ENCODE measurements around the gene VSTM2L.
"Not testable (repeated sequence)": the region's sequence is repeated elsewhere in the genome, so short reads cannot be mapped to it uniquely, and the experiment has no call there.

The VSTM2L gene

DNA sequence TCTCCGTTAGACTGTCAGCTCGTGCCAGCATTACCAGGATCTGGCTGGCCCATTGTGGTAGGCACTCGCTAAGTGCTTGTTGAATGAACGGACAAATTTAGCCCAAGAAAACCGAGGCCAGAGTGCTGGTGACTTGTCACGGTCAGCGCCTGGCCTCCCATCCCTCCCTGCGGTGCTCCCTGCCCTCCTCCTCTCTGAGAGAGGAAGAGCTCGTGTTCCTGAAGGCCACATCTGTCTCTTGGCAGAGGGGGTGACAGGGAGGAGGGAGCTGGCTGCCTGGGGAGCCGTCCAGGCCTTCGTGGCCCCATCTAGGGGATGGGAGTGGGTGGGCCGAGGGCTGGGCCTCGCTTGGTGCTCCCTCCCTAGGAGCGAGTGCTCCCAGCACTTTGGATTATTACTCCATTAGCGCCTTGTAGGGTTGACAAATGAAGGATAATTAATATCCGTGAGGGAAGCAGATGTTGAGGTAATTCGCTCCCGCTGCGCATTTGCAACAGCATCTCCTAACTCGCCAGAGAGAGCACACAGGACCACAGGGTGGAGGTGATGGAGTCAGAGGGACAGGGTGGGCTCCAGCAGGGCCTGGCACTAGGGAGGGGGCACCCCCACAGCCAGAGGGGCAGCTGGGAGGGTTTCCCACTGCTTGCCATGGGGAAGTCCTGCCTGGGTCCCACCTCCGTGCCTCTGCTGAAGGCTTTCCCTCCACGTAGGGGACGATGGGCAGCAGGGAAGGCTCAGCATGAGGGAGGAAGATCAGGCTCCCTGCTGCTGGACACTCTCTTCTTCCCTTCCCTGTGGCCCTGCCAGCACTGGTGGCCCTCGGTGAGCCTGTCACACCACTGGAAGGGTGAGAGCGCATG, 37.0 kb downstream of the VSTM2L start:
- DNase-seq, result no peak

DNA sequence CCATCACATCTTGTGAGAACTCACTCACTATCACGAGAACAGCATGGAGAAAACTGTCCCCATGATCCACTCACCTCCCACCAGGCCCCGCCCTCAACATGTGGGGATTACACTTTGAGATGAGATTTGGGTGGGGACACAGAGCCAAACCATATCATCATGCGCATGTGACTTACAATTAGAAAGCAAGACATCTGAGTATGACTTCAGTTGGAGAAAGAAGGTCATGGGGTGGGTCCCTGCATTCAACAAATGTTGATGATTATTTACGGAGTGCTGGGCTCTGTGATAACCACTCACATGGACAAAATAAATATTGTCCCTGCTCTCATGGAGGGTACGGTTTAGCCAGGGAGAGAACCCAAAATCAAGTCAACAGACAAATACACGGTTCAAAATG, 37.9 kb downstream of the VSTM2L start:
- no peak for DNase-seq

DNA sequence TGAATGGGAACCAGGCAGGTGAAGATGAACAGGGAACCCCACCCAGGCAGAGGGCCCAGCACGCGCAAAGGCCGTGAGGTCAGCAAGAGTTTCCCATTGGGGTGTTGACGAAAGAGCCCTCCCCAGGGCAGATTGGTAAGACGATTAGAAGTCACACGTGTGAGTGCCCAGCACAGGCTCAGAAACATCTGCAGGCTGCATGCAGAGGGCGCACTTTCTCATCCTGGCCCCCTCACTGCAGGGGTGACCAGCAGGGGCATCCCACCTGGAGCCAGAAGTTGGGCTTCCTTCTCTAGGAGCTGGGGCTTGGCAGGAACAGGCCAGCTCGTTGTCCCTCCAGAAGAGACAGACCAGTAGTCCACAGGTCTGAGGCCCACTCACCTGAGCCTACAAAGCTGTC, 38.4 kb downstream of the VSTM2L start:
- DNase-seq, result no peak

DNA sequence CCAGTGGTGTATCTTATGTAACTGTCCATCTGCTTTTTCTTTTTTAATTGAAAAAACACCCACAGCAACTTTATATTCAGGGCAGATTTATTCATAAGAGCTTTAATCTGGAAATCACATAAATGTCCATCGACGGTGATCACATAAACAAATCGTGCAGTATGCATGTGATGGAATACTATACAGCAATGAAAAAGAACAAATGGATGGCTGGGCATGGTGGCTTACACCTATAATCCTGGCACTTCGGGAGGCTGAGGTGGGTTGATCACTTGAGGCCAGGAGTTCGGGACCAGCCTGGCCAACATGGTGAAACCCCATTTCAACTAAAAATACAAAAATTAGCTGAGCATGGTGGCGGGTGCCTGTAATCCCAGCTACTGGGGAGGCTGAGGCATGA, 39.1 kb downstream of the VSTM2L start:
- DNase-seq, result no peak

DNA sequence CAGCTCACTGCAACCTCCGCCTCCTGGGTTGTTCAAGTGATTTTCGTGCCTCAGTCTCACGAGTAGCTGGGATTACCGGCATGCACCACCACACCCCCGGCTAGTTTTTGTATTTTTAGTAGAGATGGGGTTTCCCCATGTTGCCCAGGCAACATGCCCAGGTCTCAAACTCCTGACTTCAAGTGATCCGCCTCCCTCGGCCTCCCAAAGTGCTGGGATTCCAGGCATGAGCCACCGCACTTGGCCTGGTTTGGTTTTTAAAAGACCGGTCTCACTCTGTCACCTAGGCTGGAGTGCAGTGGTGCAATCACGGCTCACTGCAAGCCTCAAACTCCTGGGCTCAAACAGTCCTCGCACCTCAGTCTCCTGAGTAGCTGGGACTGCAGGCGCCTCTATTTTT, 40.1 kb downstream of the VSTM2L start:
- DNase-seq, result no peak

DNA sequence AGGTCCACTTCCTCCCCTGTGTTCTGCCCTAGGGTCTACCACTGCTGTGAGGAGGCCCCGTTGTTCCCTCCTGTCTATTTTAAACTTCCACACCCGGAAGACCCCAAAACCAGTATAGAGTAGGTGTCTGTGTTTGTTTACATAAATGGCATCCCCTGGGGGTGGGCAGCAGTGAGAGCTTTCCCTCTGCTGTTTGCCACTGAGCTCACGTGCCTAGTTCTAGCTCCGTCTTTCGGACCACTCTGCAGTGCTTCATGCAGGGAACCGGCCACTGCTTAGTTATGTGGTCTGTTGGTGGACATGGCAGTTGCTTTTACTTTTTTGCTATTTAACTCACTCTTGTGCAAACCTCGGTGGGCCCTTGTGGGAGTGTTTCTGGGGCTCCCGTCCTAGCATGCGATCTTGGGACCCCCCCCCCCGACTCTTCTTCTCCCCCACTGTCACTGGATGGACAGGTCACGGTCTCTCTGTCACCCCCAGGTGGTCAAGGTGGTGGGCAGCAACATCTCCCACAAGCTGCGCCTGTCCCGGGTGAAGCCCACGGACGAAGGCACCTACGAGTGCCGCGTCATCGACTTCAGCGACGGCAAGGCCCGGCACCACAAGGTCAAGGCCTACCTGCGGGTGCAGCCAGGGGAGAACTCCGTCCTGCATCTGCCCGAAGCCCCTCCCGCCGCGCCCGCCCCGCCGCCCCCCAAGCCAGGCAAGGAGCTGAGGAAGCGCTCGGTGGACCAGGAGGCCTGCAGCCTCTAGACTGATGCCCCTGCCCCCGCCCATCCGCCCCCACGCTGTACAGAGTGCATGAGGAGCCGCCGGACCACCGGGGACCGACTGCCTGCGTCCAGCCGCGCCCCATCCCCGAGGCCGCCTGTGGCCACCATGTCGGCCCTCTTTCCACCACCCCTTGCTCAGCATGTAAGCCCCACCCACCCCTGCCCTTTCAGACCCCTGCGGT, 40.9 kb downstream of the VSTM2L start:
- no peak for DNase-seq

DNA sequence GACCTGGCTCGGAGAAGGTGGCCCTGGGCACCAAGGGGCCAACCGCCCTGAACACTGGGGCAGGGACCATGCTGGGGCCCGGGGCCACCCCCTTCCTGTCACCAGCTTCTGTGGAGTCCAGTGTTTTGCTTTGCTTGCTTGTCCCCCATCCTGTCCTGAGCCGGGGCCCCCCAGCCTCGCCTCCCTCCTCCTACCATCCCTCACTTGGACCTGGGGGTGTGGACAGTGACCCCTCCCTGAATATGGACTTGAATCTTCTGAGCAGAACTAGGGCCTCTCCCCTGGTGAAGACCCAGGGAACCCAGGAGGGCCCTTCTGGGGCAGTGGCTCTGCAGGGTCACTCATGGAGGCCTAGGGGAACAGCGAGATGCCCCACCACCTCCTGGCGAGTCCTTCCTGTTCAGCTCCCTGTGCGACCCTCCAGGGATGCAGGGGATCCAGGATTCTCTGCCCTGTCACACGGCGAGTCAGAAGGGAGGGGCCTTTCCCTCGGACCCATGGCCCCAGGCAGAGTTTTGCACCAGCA, 41.6 kb downstream of the VSTM2L start:
- no peak for DNase-seq

DNA sequence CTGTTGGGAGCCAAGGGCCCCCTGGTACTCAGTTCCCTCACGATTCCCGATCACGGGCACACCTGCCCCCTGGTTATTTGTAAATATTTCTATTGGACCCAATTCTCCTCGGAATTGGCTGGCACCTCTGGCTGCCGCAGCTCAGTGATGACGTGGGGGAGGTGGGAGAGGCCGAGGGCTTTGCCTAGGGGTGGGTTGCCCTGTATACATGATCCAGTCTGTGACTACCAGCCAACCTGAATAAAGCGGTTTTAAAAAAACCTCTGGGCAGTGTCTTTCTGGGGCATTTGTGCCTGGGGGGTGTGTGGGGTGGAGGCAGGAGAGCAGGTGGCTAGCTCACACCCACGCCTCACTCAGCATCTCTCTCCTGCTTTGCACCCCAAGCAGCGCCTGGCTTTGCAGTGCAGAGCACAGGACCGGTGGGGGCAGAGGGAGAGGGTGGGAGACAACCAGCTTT, 42.2 kb downstream of the VSTM2L start:
- DNase-seq, result no peak

DNA sequence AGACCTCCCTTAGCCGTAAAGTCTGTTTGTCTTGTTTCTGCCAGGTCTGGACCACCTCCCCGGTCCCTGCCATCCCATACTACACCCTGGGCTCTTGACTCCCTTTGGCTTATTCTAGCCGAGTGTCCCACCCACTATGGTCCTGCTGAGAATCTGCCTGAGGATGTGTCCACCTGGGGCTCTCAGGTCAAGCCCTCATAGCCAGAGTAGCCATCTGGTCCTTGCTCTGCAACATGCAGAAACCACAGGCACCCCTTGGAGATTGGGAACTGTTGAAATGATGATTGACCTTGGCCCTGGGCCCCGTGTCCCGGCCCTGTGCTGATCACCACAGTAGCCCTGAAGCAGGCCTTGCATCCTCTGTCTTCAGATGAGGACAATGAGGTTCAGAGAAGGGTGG, 44.0 kb downstream of the VSTM2L start:
- no peak for DNase-seq

DNA sequence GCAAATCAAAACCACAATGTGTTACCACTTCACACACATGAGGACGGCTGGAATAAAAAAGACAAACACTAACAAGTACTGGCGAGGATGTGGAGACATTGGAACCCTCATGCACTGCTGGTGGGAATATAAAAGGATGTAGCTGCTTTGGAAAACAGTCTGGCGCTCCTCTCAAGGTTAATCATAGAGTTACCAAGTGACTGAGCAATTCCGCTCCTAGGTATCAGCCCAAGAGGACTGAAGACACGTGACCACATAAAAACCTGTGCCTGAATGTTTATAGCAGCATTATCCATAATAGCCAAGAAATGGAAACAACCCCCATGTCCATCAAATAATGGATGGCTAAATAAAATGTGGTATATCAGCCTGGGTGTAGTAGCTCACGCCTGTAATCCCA, 45.0 kb downstream of the VSTM2L start:
- DNase-seq, result no peak

DNA sequence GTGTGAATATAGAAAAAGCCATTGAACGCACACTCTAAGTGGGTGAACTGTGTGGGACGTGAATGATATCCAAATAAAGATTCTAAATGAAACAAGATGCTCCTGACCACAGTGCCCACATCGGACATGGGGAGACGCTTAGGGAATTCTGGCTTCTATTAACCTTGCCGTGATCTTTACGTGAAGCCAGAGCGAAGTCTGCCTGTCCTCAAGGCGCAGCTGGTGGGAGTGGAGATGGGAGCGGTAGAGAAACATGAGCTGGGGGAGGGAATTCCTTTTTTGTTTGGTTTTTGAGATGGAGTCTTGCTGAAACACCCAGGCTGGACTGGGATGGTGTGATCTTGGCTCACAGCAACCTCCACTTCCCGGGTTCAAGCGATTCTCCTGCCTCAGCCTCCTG, 46.0 kb downstream of the VSTM2L start:
- no peak for DNase-seq

DNA sequence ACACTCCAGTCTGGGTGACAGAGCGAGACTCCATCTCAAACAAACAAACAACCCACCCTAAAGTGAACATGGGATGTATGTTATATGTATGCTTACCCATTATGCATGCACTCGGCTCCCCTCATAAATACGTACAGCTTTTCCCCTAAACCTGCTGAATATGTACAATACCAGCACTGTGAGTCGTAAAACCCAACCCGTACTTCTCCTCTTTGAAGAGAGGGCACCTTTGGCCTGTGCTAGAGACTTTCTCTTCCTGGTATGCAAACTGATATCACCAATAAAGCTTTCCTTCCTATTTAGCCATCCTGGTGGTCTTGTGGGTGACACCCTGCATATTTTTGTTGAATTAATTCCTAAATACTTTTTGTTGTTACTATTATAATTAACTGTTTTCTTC, 51.3 kb downstream of the VSTM2L start:
- no peak for DNase-seq

DNA sequence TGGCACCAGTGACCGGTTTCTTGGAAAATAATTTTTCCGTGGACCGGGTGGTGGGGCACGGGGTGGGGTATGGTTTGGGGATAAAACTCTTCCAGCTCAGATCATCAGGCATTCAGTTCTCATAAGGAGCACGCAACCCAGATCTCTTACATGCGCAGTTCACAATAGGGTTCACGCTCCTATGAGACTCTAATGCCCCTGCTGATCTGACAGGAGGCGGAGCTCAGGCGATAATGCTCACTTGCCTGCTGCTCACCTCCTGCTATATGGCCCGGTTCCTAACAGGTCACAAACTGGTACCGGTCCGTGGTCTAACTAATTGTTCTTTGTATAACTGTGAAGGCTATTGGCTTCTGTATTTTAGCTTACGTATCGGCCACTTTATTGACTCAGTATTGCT, 51.7 kb downstream of the VSTM2L start:
- no peak for DNase-seq

DNA sequence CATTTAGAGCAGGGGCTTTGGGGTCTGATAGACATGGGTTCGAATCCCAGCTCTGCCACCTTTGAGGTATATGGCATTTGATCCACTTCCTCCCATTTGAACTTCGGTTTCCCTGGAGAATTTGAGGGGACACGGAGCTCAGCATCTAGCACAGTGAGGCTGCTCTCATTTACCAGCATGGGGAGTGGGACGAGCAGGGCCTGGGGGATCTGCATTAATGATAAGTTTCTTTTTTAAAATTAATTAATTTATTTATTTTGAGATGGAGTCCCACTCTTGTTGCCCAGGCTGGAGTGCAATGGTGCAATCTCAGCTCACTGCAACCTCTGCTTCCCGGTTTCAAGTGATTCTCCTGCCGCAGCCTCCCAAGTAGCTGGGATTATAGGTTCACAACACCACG, 52.6 kb downstream of the VSTM2L start:
- DNase-seq, result no peak

DNA sequence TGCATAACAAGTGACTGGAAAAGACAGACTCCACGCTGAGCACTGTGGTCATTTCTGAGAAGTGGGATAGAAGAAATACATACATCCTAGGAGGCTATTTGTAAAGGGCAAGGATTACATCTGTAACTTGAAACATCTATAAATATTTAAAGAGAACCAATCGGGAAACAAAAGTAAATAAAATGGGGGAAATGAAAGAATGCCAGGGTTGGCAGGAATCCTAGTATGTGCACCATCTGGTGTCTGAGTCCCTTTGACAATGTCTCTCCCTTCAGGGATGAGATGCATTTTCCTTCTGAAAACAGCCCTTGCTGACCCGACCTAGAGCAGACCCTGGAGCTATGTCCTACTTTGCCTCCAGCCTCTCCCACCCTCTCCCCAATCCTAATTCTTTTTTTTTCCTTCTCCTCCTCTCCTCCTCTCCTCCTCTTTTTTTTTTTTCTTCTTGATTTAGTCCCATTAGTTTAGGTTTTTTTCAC, 53.2 kb downstream of the VSTM2L start:
- DNase-seq, result no peak

DNA sequence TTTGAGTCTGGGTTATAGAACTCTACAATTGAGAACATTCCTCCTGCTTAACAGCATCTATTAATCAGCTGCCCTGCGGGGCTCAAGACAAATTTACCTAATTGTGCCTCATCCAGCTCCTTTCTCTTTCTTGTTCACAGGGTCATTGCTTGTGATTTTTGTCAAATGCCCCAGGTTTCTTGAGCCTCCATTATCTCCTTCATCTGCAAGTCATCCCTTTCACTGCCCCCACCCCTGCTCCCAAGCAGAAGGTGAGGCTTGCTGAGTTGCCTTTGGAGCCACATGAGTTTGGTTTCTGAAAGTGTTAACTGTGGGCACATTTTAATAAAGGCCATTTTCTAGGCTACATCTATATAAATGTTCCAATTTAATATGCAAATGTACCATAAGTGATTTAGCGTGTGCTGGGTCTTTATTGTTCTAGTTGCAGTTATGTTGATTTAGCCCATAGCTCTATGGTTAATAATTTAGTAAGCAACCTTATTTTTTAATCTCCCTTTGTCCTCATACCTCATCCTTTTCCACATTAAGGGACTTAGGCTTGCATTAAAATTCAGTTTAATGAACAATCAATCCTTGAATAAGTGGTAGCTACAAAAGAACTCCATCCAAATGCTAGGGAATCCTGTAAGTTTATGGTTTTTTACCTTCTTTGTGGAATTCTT, 56.1 kb downstream of the VSTM2L start:
- DNase-seq, result no peak

DNA sequence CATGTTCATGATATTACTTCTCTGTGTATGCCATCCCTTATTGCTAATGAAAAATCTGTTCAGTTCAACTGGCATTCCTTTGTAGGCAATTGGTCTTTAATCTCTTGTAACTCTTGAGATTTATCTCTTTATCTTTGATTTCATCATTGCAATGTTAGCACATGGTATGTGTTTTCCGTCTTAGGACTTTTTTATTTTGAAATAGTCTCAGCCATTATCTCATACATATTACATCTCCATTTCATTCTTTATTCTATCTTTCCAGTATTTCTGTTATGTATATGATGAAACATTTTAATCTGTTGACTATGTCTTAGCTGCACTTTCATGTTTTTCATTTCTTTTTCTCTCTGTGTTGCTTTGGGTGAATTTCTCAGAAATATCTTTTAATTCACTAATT, 58.1 kb downstream of the VSTM2L start:
- DNase-seq, result no peak

DNA sequence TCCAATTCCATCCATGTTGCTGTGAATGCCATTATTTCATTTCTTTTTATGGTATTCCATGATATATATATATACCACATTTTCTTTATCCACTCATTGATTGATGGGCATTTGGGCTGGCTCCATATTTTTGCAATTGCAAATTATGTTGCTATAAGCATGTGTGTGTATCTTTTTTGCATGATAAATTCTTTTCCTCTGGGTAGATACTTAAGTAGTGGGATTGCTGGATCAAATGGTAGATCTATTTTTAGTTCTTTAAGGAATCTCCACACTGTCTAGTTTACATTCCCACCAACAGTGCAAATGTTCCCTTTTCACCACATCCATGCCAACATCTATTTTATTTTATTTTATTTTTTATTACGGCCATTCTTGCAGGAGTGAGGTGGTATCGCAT, 60.6 kb downstream of the VSTM2L start:
- not testable (repeated sequence) for DNase-seq

DNA sequence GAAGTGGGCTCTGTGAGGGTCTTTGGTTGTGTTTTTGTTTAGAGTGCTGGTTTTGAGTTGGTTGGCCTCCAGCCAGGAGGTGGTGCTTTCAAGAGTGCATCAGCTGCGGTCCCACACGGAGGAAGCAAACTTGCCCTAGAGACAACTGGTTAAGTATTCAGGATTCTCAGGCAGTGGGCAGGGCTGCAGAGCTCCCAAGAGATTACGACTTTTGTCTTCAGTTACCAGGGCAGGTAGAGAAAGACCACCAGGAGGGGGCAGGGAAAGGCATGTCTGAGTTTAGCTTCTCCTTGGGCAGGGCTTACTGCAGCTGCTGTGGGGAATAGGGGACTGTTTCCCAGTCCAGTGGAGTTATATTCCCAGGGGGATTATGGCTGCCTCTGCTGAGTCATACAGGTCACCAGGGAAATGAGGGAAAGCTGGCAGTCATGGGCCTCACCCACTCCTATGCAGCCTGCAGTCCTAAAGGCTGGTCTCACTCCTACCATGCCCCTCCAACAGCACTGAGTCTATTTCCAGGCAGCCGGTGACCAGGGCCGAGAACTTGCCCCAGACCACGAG, 66.0 kb downstream of the VSTM2L start:
- DNase-seq, result no peak

DNA sequence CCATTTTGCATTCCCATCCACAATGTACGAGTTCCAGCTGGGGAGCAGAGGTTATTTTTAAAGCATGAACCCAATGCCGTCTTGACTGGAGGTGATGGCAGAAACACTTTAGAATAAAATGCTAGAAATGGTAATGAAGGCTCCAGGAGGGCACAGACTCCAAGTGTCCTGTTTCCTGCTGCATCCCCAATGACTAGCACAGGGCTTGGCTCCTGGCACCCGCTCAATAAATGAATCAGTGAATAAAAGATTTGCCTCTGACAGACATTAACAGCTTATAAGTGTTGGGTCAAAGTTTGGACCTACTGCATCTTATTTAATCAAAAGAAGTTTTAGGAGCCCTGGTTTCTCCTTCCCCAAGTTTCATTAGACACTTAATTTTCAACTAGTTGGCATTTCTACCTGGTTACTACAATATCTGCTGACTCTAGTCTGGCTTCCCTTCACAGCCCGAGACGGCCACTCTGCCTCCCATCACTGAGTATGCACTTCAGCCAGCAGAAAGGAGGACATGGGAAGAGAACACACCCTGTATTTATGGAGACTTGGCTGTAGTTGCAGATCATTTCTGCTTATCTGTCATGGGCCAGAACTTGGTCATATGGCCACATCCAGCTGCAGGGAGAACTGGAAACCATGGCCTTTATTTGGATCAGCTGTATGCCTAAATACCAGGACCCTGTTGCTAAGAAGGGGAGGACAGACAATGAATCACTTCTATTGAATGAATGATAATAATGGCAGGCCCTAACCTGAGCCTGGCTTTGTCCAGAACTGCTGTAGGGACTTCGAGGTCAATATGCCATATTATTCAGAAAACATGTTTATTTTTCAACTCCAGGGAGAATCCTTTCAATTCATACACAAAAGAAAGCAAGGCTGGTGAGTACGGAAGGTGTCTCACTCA, 67.3 kb downstream of the VSTM2L start:
- no peak for DNase-seq

DNA sequence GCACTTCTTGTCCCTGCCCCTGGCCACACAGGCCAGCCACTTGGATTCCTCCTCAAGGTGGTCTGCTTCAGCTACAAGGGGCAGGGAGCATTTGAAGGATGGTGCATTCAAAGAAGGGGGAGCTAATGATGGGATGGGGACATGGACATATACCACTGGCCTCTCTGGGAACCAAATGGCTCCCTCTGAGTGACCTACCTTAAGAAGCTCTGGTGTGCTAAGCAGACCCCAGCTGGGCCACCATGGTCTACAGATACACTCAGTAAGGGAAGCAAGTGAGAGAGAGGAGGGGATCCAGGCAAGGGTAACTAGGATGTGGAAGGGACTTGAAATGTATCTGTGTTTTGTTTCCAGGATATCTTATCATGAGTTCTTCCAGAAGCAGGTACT, 67.9 kb downstream of the VSTM2L start:
- no peak for DNase-seq

Measured in activated CD4-positive, alpha-beta T cell treated with anti-CD3 and anti-CD28 coated beads, Interleukin-2, amount 50 U/mL, for 16 hours (primary cell).